GM12878 (cell line): ENCODE results near the gene GRN. TPM values are rescaled to one million over a fixed set of nuclear protein-coding genes. Genes with fewer than 3 reads are reported as not detected.

Experiments
- ATAC-seq: fragments of 200-7000 bp; cut with Tn5 transposase; 3 replicates; pipeline ENCODE4 v1.9.1; 2020; ENCODE audit warnings: mild to moderate bottlenecking, moderate library complexity
- BruUV-seq: library from RNA; stranded (reverse); fragments of 400-500 nt; replicated peaks from 2 replicates; lab custom pipeline; 2021; lab: Mats Ljungman, UMichigan
- CTCF ChIA-PET: fragments of 300-600 bp; sonication (Branson Sonifier 250); formaldehyde crosslinking; extraction: SDS; loops from one replicate; lab custom pipeline; 2021; ENCODE audit warnings: inconsistent platforms; lab: Yijun Ruan, JAX
- POLR2A ChIA-PET: fragments of 350-600 bp; formaldehyde crosslinking; extraction: SDS; loops from one replicate; lab custom pipeline; 2021; ENCODE audit warnings: inconsistent platforms; lab: Charles Lee
- RAD21 ChIA-PET: fragments of 300-600 bp; sonication (Branson Sonifier 250); formaldehyde crosslinking; loops from one replicate; lab custom pipeline; 2023; ENCODE audit warnings: antibody characterized with exemption; ENCODE audit not compliant: unreplicated experiment; lab: Charles Lee
- SMC1A ChIA-PET: fragments of 300-600 bp; sonication (Branson Sonifier 250); formaldehyde crosslinking; loops from one replicate; lab custom pipeline; 2023; ENCODE audit not compliant: unreplicated experiment, uncharacterized antibody; lab: Charles Lee
- DNase-seq: peaks from one replicate; pipeline ENCODE4 v3.0.0-alpha.2; 2011; ENCODE audit warnings: low read depth, low spot score
- FAIRE-seq: peaks from 3 replicates; lab custom pipeline; 2011; peaks lifted over from hg19 to GRCh38; lab: Jason Lieb, UNC
- H2AFZ ChIP-seq: 2 replicates; pipeline ENCODE4 v1.6.0; 2011; ENCODE audit warnings: low read depth, low read length, control low read depth; ENCODE audit not compliant: control insufficient read depth
- H3K27ac ChIP-seq: 2 replicates; pipeline ENCODE4 v1.5.1; 2011; ENCODE audit warnings: control low read depth; ENCODE audit not compliant: control insufficient read depth, insufficient read depth
- H3K27me3 ChIP-seq, 2 experiments: replicated peaks in 1 of 2; 2 replicates each; pipeline versions ENCODE4 v1.6.0 to v1.6.1; 2011; ENCODE audit warnings: low read length in 1 of 2; ENCODE audit not compliant: control insufficient read depth in 2 of 2, insufficient read depth in 2 of 2
- H3K36me3 ChIP-seq, 2 experiments: 2 replicates each; pipeline ENCODE4 v1.5.1; 2011; ENCODE audit warnings: low read length in 1 of 2; ENCODE audit not compliant: control insufficient read depth in 2 of 2, insufficient read depth in 2 of 2
- H3K4me1 ChIP-seq: 2 replicates; pipeline ENCODE4 v1.6.1; 2011; ENCODE audit warnings: mild to moderate bottlenecking, low read length, moderate library complexity, mixed read lengths; ENCODE audit not compliant: control insufficient read depth, insufficient read depth
- H3K4me2 ChIP-seq: 2 replicates; pipeline ENCODE4 v1.6.0; 2011; ENCODE audit warnings: control low read depth; ENCODE audit not compliant: control insufficient read depth, insufficient read depth
- H3K4me3 ChIP-seq: fragments of 200-600 bp; sonication (generic); 2 replicates; pipeline ENCODE4 v1.5.1; 2016
- H3K79me2 ChIP-seq: 2 replicates; pipeline ENCODE4 v1.6.0; 2011; ENCODE audit warnings: low read length; ENCODE audit not compliant: control insufficient read depth, insufficient read depth
- H3K9ac ChIP-seq: 2 replicates; pipeline ENCODE4 v1.8.0; 2011; ENCODE audit warnings: low read length, control low read depth, mixed read lengths; ENCODE audit not compliant: control insufficient read depth, insufficient read depth
- H3K9me3 ChIP-seq: replicated peaks from 3 replicates; pipeline ENCODE4 v1.5.1; 2011; ENCODE audit warnings: mild to moderate bottlenecking, low read length; ENCODE audit not compliant: control insufficient read depth, insufficient read depth
- H4K20me1 ChIP-seq: 2 replicates; pipeline ENCODE4 v1.6.0; 2011; ENCODE audit not compliant: control insufficient read depth, insufficient read depth
- CUX1 ChIP-seq: IDR thresholded peaks from 2 replicates; pipeline ENCODE4 v1.6.1; 2012; ENCODE audit warnings: improper control_type of control experiment, low read depth, low read length; ENCODE audit not compliant: insufficient replicate concordance
- MTA2 ChIP-seq: fragments of 450-650 bp; IDR thresholded peaks from 2 replicates; pipeline ENCODE4 v1.6.1; 2016; ENCODE audit warnings: low read depth, mild to moderate bottlenecking, moderate library complexity
- PKNOX1 ChIP-seq: fragments of 450-650 bp; IDR thresholded peaks from 2 replicates; pipeline ENCODE4 v1.6.1; 2016; ENCODE audit warnings: mild to moderate bottlenecking
- WGBS: methylation state at CpG from one replicate; pipeline ENCODE4 v1.1.6; 2016; ENCODE audit warnings: low lambda C conversion rate; ENCODE audit not compliant: insufficient replicate concordance, insufficient coverage; ENCODE audit errors: missing lambda C conversion rate; 5-methylcytosine and 5-hydroxymethylcytosine counted together
- in situ Hi-C: fragments of 300-500 bp; cut with MboI; formaldehyde crosslinking; loops from 9 replicates; pipeline ENCODE4 v1.14.3; 2018; ENCODE audit warnings: mixed read lengths
- intact Hi-C: fragments of 100-400 bp; cut with micrococcal nuclease; formaldehyde crosslinking; loops from one replicate; pipeline ENCODE4 v1.14.2; 2022; ENCODE audit not compliant: unreplicated experiment
- polyA plus RNA-seq, 11 experiments: library from polyadenylated mRNA; depleted of rRNA in 4 of 11; unstranded in 6 of 11; stranded (reverse) in 5 of 11; fragments of >200 nt; fragmentation: Nextera tagmentation in 4 of 11; fragmentation: Illumina TruSeq in 1 of 11; extraction: Ambion mirVana in 4 of 11; extraction: Trizol in 1 of 11; gene quantifications; 1 replicate in 1 of 11; 2 replicates in 10 of 11; pipeline versions ENCODE4 v1.2.1 to v1.2.3, GENCODE V29; 2011 to 2016; ENCODE audit warnings: inconsistent platforms in 2 of 11, missing spikeins in 2 of 11, low read depth in 1 of 11
- total RNA-seq, 4 experiments: library from RNA; depleted of rRNA in 3 of 4; stranded (reverse); fragments of >200 nt in 3 of 4; fragmentation: Illumina TruSeq in 1 of 4; extraction: Trizol in 1 of 4; gene quantifications; 2 replicates each; pipeline versions ENCODE4 v1.2.1 to v1.2.3, GENCODE V29; 2013 to 2021

GRN gene
- total and polyA plus RNA-seq, 10 of the 15 experiments (the other 5 are each of a cell fraction or from before 2014, with no cell fraction given) = 22.3 to 389 (median 139) TPM

GRCh38 chr17:44310188-44310587, 34.9 kb upstream of the GRN start:
- TF ChIP-seq CUX1 (no peak), PKNOX1 (no peak), MTA2 (no peak)
- Histone ChIP-seq H3K36me3 (no peaks in the 10 kb centered on the region), H2AFZ (no peak overlapping the region), H4K20me1 (no peaks in the 10 kb centered on the region), H3K4me2 (no peak overlapping the region), H3K9ac (no peak overlapping the region), H3K27me3 (peaks cover 8 to 15% of the 10 kb centered on the region in 2 experiments), H3K9me3 (no peaks in the 10 kb centered on the region), H3K4me3 (no peak overlapping the region), H3K79me2 (no peaks in the 10 kb centered on the region), H3K27ac (no peak overlapping the region), H3K4me1 (peaks cover 3% of the 10 kb centered on the region; the same call in 1 of the 2 replicates)
- BruUV-seq = no TSS peak
- ChIA-PET CTCF (no interaction called here), POLR2A (no interaction called here), RAD21 (interaction anchor here (1.0 kb wide), 1 partner anchor 100 kb away, joined by 3 read pairs; no protein-coding TSS in a partner anchor), SMC1A (interaction anchor here (1.2 kb wide), 1 partner anchor 30 kb away, joined by 3 read pairs; no protein-coding TSS in a partner anchor)
- in situ Hi-C loops = no loop called here
- FAIRE-seq = no peak
- no peak for DNase-seq
- intact Hi-C loops = no loop called here
- 44% methylated on average over 2 of the region's 2 CpGs for WGBS
- ATAC-seq = no peak
